ENCODE measurements around the gene RIPOR2. TPM values are rescaled to one million over a fixed set of nuclear protein-coding genes. Genes with fewer than 3 reads are reported as not detected.
A peak's percentile ranks its signal among the peaks of the same experiment; 100 is the strongest.

Gene RIPOR2
- total and polyA plus RNA-seq, 2 of the 13 experiments (the other 11 are each of a cell fraction or from before 2014, with no cell fraction given) = 0.02 to 0.05 TPM

- TF ChIP-seq, protein P1, sequence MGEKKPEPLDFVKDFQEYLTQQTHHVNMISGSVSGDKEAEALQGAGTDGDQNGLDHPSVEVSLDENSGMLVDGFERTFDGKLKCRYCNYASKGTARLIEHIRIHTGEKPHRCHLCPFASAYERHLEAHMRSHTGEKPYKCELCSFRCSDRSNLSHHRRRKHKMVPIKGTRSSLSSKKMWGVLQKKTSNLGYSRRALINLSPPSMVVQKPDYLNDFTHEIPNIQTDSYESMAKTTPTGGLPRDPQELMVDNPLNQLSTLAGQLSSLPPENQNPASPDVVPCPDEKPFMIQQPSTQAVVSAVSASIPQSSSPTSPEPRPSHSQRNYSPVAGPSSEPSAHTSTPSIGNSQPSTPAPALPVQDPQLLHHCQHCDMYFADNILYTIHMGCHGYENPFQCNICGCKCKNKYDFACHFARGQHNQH (CRISPR knock-in tag; IDR thresholded peaks at IDR 0.05) = peak; percentile 82
- TF ChIP-seq RCOR2 (CRISPR knock-in tag; IDR thresholded peaks at IDR 0.05) (no peak), RFXANK (CRISPR knock-in tag; IDR thresholded peaks at IDR 0.05) (peak; percentile 91), CSRNP2 (CRISPR knock-in tag; conservative IDR thresholded peaks at IDR 0.05; ENCODE audit: low read depth) (no peak), IKZF4 (CRISPR knock-in tag; IDR thresholded peaks at IDR 0.05; ENCODE audit: borderline replicate concordance, low read depth, not compliant biosample characterization) (peak; percentile 97), RORA (CRISPR knock-in tag; IDR thresholded peaks at IDR 0.05) (no peak), HES4 (CRISPR knock-in tag; IDR thresholded peaks at IDR 0.05; ENCODE audit: borderline replicate concordance) (0 out of 2 replicates have a peak, but pooled peaks have one; percentile 10), ZFX (CRISPR knock-in tag; IDR thresholded peaks at IDR 0.05; ENCODE audit: low read depth) (peak; percentile 96), KAT7 (CRISPR knock-in tag; IDR thresholded peaks at IDR 0.05; ENCODE audit: borderline replicate concordance) (peak; percentile 97), SP5 (CRISPR knock-in tag; IDR thresholded peaks at IDR 0.05; ENCODE audit: borderline replicate concordance, low read depth) (peak; percentile 53; the same call in 1 of the 2 replicates), RFX5 (IDR thresholded peaks at IDR 0.05; ENCODE audit: low read depth, low read length) (peak; percentile 50; the same call in 1 of the 2 replicates), ZNF614 (CRISPR knock-in tag; IDR thresholded peaks at IDR 0.05; ENCODE audit: borderline replicate concordance) (peak; percentile 68; the same call in 1 of the 2 replicates)
- TF ChIP-seq, protein P2, sequence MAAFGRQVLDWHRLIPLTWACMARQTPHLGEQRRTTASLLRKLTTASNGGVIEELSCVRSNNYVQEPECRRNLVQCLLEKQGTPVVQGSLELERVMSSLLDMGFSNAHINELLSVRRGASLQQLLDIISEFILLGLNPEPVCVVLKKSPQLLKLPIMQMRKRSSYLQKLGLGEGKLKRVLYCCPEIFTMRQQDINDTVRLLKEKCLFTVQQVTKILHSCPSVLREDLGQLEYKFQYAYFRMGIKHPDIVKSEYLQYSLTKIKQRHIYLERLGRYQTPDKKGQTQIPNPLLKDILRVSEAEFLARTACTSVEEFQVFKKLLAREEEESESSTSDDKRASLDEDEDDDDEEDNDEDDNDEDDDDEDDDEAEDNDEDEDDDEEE (CRISPR knock-in tag; IDR thresholded peaks at IDR 0.05) = peak; percentile 92
- TF ChIP-seq, protein P3, sequence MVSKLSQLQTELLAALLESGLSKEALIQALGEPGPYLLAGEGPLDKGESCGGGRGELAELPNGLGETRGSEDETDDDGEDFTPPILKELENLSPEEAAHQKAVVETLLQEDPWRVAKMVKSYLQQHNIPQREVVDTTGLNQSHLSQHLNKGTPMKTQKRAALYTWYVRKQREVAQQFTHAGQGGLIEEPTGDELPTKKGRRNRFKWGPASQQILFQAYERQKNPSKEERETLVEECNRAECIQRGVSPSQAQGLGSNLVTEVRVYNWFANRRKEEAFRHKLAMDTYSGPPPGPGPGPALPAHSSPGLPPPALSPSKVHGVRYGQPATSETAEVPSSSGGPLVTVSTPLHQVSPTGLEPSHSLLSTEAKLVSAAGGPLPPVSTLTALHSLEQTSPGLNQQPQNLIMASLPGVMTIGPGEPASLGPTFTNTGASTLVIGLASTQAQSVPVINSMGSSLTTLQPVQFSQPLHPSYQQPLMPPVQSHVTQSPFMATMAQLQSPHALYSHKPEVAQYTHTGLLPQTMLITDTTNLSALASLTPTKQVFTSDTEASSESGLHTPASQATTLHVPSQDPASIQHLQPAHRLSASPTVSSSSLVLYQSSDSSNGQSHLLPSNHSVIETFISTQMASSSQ (IDR thresholded peaks at IDR 0.05; ENCODE audit: low read depth) = 0 out of 2 replicates have a peak, but pooled peaks have one; percentile 11
- TF ChIP-seq, protein P3 (CRISPR knock-in tag; IDR thresholded peaks at IDR 0.05; ENCODE audit: borderline replicate concordance) = peak; percentile 87
- TF ChIP-seq, protein P4, sequence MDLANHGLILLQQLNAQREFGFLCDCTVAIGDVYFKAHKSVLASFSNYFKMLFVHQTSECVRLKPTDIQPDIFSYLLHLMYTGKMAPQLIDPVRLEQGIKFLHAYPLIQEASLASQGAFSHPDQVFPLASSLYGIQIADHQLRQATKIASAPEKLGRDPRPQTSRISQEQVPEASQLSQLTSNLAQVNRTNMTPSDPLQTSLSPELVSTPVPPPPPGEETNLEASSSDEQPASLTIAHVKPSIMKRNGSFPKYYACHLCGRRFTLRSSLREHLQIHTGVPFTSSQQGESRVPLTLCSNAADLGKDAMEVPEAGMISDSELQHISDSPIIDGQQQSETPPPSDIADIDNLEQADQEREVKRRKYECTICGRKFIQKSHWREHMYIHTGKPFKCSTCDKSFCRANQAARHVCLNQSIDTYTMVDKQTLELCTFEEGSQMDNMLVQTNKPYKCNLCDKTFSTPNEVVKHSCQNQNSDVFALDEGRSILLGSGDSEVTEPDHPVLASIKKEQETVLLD (CRISPR knock-in tag; IDR thresholded peaks at IDR 0.05; ENCODE audit: low read depth) = no peak
- TF ChIP-seq, protein P5, sequence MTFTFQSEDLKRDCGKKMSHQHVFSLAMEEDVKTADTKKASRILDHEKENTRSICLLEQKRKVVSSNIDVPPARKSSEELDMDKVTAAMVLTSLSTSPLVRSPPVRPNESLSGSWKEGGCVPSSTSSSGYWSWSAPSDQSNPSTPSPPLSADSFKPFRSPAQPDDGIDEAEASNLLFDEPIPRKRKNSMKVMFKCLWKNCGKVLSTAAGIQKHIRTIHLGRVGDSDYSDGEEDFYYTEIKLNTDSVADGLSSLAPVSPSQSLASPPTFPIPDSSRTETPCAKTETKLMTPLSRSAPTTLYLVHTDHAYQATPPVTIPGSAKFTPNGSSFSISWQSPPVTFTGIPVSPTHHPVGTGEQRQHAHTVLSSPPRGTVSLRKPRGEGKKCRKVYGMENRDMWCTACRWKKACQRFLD (CRISPR knock-in tag; IDR thresholded peaks at IDR 0.05; ENCODE audit: borderline replicate concordance) = peak; percentile 94
Measured at GRCh38 chr6:24774696-24775519, 160.9 kb downstream of the RIPOR2 start, which contains the start of gene GMNN (continued).
